ENCODE data around the gene CFAP298. TPM values are rescaled to one million over a fixed set of nuclear protein-coding genes. Genes with fewer than 3 reads are reported as not detected.

The CFAP298 gene
- total and polyA plus RNA-seq, 2 of the 13 experiments (the other 11 are each of a cell fraction or from before 2014, with no cell fraction given): 21.2 to 62.2 TPM

GRCh38 chr21:32612075-32612998, at the start of gene CFAP298 (continued):
- TF ChIP-seq SNAI1 (CRISPR knock-in tag; IDR thresholded peaks at IDR 0.05; ENCODE audit: borderline replicate concordance) (peak; percentile 73; the same call in 1 of the 2 replicates), ZNF235 (CRISPR knock-in tag; IDR thresholded peaks at IDR 0.05; ENCODE audit: borderline replicate concordance) (peak; percentile 20; the same call in 1 of the 2 replicates), PLSCR1 (CRISPR knock-in tag; IDR thresholded peaks at IDR 0.05; ENCODE audit: borderline replicate concordance) (no peak), SKI (IDR thresholded peaks at IDR 0.05; ENCODE audit: partially characterized antibody) (peak; percentile 58), HIC2 (CRISPR knock-in tag; IDR thresholded peaks at IDR 0.05; ENCODE audit: low read depth) (no peak), NR2C2 (CRISPR knock-in tag; IDR thresholded peaks at IDR 0.05; ENCODE audit: borderline replicate concordance) (peak; percentile 70; the same call in 1 of the 2 replicates), ZBTB34 (CRISPR knock-in tag; IDR thresholded peaks at IDR 0.05) (no peak), ZNF556 (CRISPR knock-in tag; IDR thresholded peaks at IDR 0.05; ENCODE audit: borderline replicate concordance) (peak; percentile 24; the same call in 1 of the 2 replicates), FOSL2 (CRISPR knock-in tag; IDR thresholded peaks at IDR 0.05) (0 out of 2 replicates have a peak, but pooled peaks have one; percentile 7), HMGXB3 (CRISPR knock-in tag; IDR thresholded peaks at IDR 0.05; ENCODE audit: borderline replicate concordance) (no peak), SIX4 (CRISPR knock-in tag; IDR thresholded peaks at IDR 0.05) (0 out of 2 replicates have a peak, but pooled peaks have one; percentile 12), NR3C1 (CRISPR knock-in tag; IDR thresholded peaks at IDR 0.05) (no peak), ZNF737 (CRISPR knock-in tag; IDR thresholded peaks at IDR 0.05; ENCODE audit: borderline replicate concordance) (peak; percentile 48; the same call in 1 of the 2 replicates), ZNF766 (CRISPR knock-in tag; IDR thresholded peaks at IDR 0.05; ENCODE audit: borderline replicate concordance) (no peak), ZBTB49 (CRISPR knock-in tag; IDR thresholded peaks at IDR 0.05; ENCODE audit: borderline replicate concordance) (no peak)

Measured in HepG2 (cell line).